ENCODE measurements around the gene TTC39B. TPM values are rescaled to one million over a fixed set of nuclear protein-coding genes. Genes with fewer than 3 reads are reported as not detected.

The TTC39B gene
- total RNA-seq, 1 donor from 2014 or later: 7.0 TPM

GRCh38 chr9:15163931-15164330, 143.1 kb downstream of the TTC39B start:
- H2AFZ ChIP-seq (ENCODE audit: low read depth, low read length): no peak overlapping the region
- FAIRE-seq (no peak), DNase-seq (ENCODE audit: low read depth) (no peak)
- H3K36me3 ChIP-seq (ENCODE audit: insufficient read depth, low read length): no peaks in the 10 kb centered on the region
- H3K4me3 ChIP-seq (ENCODE audit: insufficient read depth, low read depth, low read length): no peak overlapping the region
- TF ChIP-seq EZH2 (IDR thresholded peaks at IDR 0.05; ENCODE audit: insufficient read depth, low read length) (no peak), CTCF (IDR thresholded peaks at IDR 0.05; ENCODE audit: insufficient read depth, low read depth, low read length) (no peak)
- Mint-ChIP-seq H3K4me3 (ENCODE audit: unreplicated experiment) (no peak overlapping the region), H3K4me1 (ENCODE audit: low read depth, unreplicated experiment) (no peaks in the 10 kb centered on the region), H3K27ac (ENCODE audit: unreplicated experiment) (no peak overlapping the region), H3K27me3 (ENCODE audit: low read depth, unreplicated experiment) (no peaks in the 10 kb centered on the region), H3K36me3 (ENCODE audit: low read depth, unreplicated experiment) (no peaks in the 10 kb centered on the region), H3K9me3 (ENCODE audit: unreplicated experiment) (no peaks in the 10 kb centered on the region)
- no peak overlapping the region for H3K4me2 ChIP-seq (ENCODE audit: low read length)
- H3K27me3 ChIP-seq (ENCODE audit: insufficient read depth, low read length): no peaks in the 10 kb centered on the region
- no peaks in the 10 kb centered on the region for H3K79me2 ChIP-seq (ENCODE audit: insufficient read depth, low read length)
- H4K20me1 ChIP-seq (ENCODE audit: insufficient read depth, low read length): no peaks in the 10 kb centered on the region
- no peaks in the 10 kb centered on the region for H3K9me3 ChIP-seq (ENCODE audit: insufficient read depth, low read depth, low read length)
- no peaks in the 10 kb centered on the region for H3K4me1 ChIP-seq (ENCODE audit: insufficient read depth, low read length)
- no peak overlapping the region for H3K9ac ChIP-seq (ENCODE audit: low read length)
- H3K27ac ChIP-seq (ENCODE audit: low read depth, low read length): no peak overlapping the region

- H3K9ac ChIP-seq (ENCODE audit: low read length): no peak overlapping the region
- H2AFZ ChIP-seq (ENCODE audit: low read depth, low read length): no peak overlapping the region
- no peak overlapping the region for H3K27ac ChIP-seq (ENCODE audit: low read depth, low read length)
- no peak overlapping the region for H3K4me3 ChIP-seq (ENCODE audit: insufficient read depth, low read depth, low read length)
- Mint-ChIP-seq H3K4me3 (ENCODE audit: unreplicated experiment) (no peak overlapping the region), H3K27ac (ENCODE audit: unreplicated experiment) (no peak overlapping the region), H3K4me1 (ENCODE audit: low read depth, unreplicated experiment) (no peaks in the 10 kb centered on the region), H3K36me3 (ENCODE audit: low read depth, unreplicated experiment) (no peaks in the 10 kb centered on the region), H3K27me3 (ENCODE audit: low read depth, unreplicated experiment) (no peaks in the 10 kb centered on the region), H3K9me3 (ENCODE audit: unreplicated experiment) (peaks cover 2% of the 10 kb centered on the region)
- H3K36me3 ChIP-seq (ENCODE audit: insufficient read depth, low read length): no peaks in the 10 kb centered on the region
- no peaks in the 10 kb centered on the region for H4K20me1 ChIP-seq (ENCODE audit: insufficient read depth, low read length)
- no peaks in the 10 kb centered on the region for H3K79me2 ChIP-seq (ENCODE audit: insufficient read depth, low read length)
- FAIRE-seq (no peak), DNase-seq (ENCODE audit: low read depth) (no peak)
- peaks cover 3% of the 10 kb centered on the region for H3K4me1 ChIP-seq (ENCODE audit: insufficient read depth, low read length)
- TF ChIP-seq EZH2 (IDR thresholded peaks at IDR 0.05; ENCODE audit: insufficient read depth, low read length): no peak
- no peak for TF ChIP-seq CTCF (IDR thresholded peaks at IDR 0.05; ENCODE audit: insufficient read depth, low read depth, low read length)
- H3K27me3 ChIP-seq (ENCODE audit: insufficient read depth, low read length): no peaks in the 10 kb centered on the region
- H3K9me3 ChIP-seq (ENCODE audit: insufficient read depth, low read depth, low read length): no peaks in the 10 kb centered on the region
- no peak overlapping the region for H3K4me2 ChIP-seq (ENCODE audit: low read length)
Measured at GRCh38 chr9:15161753-15162152, 145.3 kb downstream of the TTC39B start.

DNA sequence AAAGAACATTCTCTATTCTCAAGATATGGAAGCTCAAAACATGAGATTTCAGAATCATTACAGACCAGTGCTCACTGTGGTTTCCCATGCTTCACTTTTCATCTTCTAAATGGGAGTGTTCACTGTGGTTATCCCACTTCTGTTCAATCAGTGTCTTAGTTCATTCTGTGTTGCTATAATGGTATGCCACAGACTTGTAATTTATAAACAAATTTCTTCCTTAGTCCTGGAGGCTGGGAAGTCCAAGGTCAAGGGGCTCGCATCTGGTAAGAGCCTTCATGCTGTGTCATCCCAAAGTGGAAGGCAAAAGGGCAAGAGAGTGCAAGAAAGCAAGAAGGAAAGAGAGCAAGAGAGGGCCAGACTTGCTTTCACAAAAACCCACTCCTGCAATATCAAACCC, 146.3 kb downstream of the TTC39B start:
- Mint-ChIP-seq H3K9me3 (ENCODE audit: unreplicated experiment) (peaks cover 2% of the 10 kb centered on the region), H3K27me3 (ENCODE audit: low read depth, unreplicated experiment) (no peaks in the 10 kb centered on the region), H3K36me3 (ENCODE audit: low read depth, unreplicated experiment) (no peaks in the 10 kb centered on the region), H3K4me1 (ENCODE audit: low read depth, unreplicated experiment) (peaks cover 2% of the 10 kb centered on the region), H3K27ac (ENCODE audit: unreplicated experiment) (no peak overlapping the region), H3K4me3 (ENCODE audit: unreplicated experiment) (no peak overlapping the region)
- Histone ChIP-seq H2AFZ (ENCODE audit: low read depth, low read length) (no peak overlapping the region), H3K27me3 (ENCODE audit: insufficient read depth, low read length) (no peaks in the 10 kb centered on the region), H3K79me2 (ENCODE audit: insufficient read depth, low read length) (no peaks in the 10 kb centered on the region), H3K4me3 (ENCODE audit: insufficient read depth, low read depth, low read length) (no peak overlapping the region), H3K4me1 (ENCODE audit: insufficient read depth, low read length) (peaks cover 12% of the 10 kb centered on the region), H3K4me2 (ENCODE audit: low read length) (no peak overlapping the region), H3K27ac (ENCODE audit: low read depth, low read length) (no peak overlapping the region), H3K36me3 (ENCODE audit: insufficient read depth, low read length) (no peaks in the 10 kb centered on the region), H4K20me1 (ENCODE audit: insufficient read depth, low read length) (no peaks in the 10 kb centered on the region), H3K9ac (ENCODE audit: low read length) (no peak overlapping the region), H3K9me3 (ENCODE audit: insufficient read depth, low read depth, low read length) (no peaks in the 10 kb centered on the region)
- TF ChIP-seq EZH2 (IDR thresholded peaks at IDR 0.05; ENCODE audit: insufficient read depth, low read length): no peak
- TF ChIP-seq CTCF (IDR thresholded peaks at IDR 0.05; ENCODE audit: insufficient read depth, low read depth, low read length): no peak
- DNase-seq (ENCODE audit: low read depth) (peak; percentile 82), FAIRE-seq (no peak)
